K562 (cell line): ENCODE data around the gene SLC43A1. TPM values are rescaled to one million over a fixed set of nuclear protein-coding genes. Genes with fewer than 3 reads are reported as not detected.

Experiments used
- ATAC-seq: fragments of 200-7000 bp; cut with Tn5 transposase; 3 replicates; pipeline ENCODE4 v1.9.1; 2020; ENCODE audit warnings: moderate library complexity
- BruUV-seq: library from RNA; stranded (reverse); fragments of 400-500 nt; replicated peaks from 2 replicates; lab custom pipeline; 2021; lab: Mats Ljungman, UMichigan
- CTCF ChIA-PET: fragments of 300-600 bp; formaldehyde crosslinking; extraction: SDS; loops from one replicate; lab custom pipeline; 2021; ENCODE audit warnings: low intra/inter-chr PET ratio; lab: Yijun Ruan, JAX
- POLR2A ChIA-PET: fragments of 300-600, 350-650 bp; sonication (Branson Sonifier 250); formaldehyde crosslinking; extraction: SDS; loops from one replicate; lab custom pipeline; 2021; ENCODE audit warnings: antibody characterized with exemption, inconsistent platforms; lab: Yijun Ruan, JAX
- DNase-seq, 4 experiments: peaks; one replicate each; pipeline versions ENCODE4 v3.0.0 to v3.0.0-alpha.2; 2011 to 2018; ENCODE audit warnings: low spot score in 3 of 4, mixed read lengths in 3 of 4; ENCODE audit errors: extremely low read depth in 1 of 4
- FAIRE-seq: peaks from 2 replicates; lab custom pipeline; 2011; peaks lifted over from hg19 to GRCh38; lab: Jason Lieb, UNC
- H2AFZ ChIP-seq: 2 replicates; pipeline ENCODE4 v1.6.0; 2011; ENCODE audit warnings: low read depth, low read length, control low read depth, inconsistent platforms
- H3K27ac ChIP-seq: fragments of 200-600 bp; 3 replicates; pipeline ENCODE4 v1.8.0; 2011; ENCODE audit warnings: low read depth, mild to moderate bottlenecking, control low read depth, inconsistent platforms, low read length, moderate library complexity, mixed read lengths; ENCODE audit errors: extremely low read depth
- H3K27me3 ChIP-seq, 2 experiments: fragments of 300-600 bp in 1 of 2; 2 replicates in 1 of 2; 3 replicates in 1 of 2; pipeline versions ENCODE4 v1.6.0 to v1.8.0; 2011; ENCODE audit warnings: inconsistent platforms in 2 of 2, low read length in 2 of 2, mild to moderate bottlenecking in 1 of 2, mixed read lengths in 1 of 2, moderate library complexity in 1 of 2; ENCODE audit not compliant: control insufficient read depth in 2 of 2, insufficient read depth in 2 of 2
- H3K36me3 ChIP-seq: fragments of 300-600 bp; 3 replicates; pipeline ENCODE4 v1.8.0; 2011; ENCODE audit warnings: mild to moderate bottlenecking, low read length, inconsistent platforms; ENCODE audit not compliant: control insufficient read depth, insufficient read depth
- H3K4me1 ChIP-seq, 2 experiments: fragments of 200-600 bp in 1 of 2; replicated peaks in 1 of 2; 2 replicates in 1 of 2; 3 replicates in 1 of 2; pipeline versions ENCODE4 v1.5.1 to v1.8.0; 2011; ENCODE audit warnings: inconsistent platforms in 2 of 2, low read length in 2 of 2, mild to moderate bottlenecking in 1 of 2, mixed read lengths in 1 of 2, moderate library complexity in 1 of 2; ENCODE audit not compliant: control insufficient read depth in 2 of 2, insufficient read depth in 2 of 2
- H3K4me2 ChIP-seq: 2 replicates; pipeline ENCODE4 v1.6.1; 2011; ENCODE audit warnings: low read length, control low read depth, inconsistent platforms, mixed read lengths; ENCODE audit not compliant: insufficient read depth
- H3K4me3 ChIP-seq: fragments of 200-600 bp; sonication (generic), shearing (Covaris generic); 2 replicates; pipeline ENCODE4 v1.5.1; 2016; ENCODE audit warnings: control low read depth, inconsistent platforms
- H3K79me2 ChIP-seq: fragments of 200-600 bp; 3 replicates; pipeline ENCODE4 v1.8.0; 2011; ENCODE audit warnings: low read length, inconsistent platforms; ENCODE audit not compliant: control insufficient read depth, insufficient read depth
- H3K9ac ChIP-seq, 2 experiments: 2 replicates each; pipeline versions ENCODE4 v1.6.0 to v1.6.1; 2011; ENCODE audit warnings: low read depth in 2 of 2, low read length in 2 of 2, control low read depth in 1 of 2, inconsistent platforms in 1 of 2, mild to moderate bottlenecking in 1 of 2, mixed read lengths in 1 of 2; ENCODE audit not compliant: insufficient read depth in 1 of 2
- H3K9me1 ChIP-seq: one replicate; pipeline ENCODE4 v1.6.0; 2011; ENCODE audit warnings: inconsistent platforms, mild to moderate bottlenecking, low read length, moderate library complexity; ENCODE audit not compliant: control insufficient read depth, insufficient read depth
- H3K9me3 ChIP-seq: replicated peaks from 2 replicates; pipeline ENCODE4 v1.5.1; 2011; ENCODE audit warnings: low read depth, low read length, inconsistent platforms; ENCODE audit not compliant: control insufficient read depth, insufficient read depth
- H4K20me1 ChIP-seq: replicated peaks from 2 replicates; pipeline ENCODE4 v1.6.1; 2011; ENCODE audit warnings: low read length, inconsistent platforms, mixed read lengths; ENCODE audit not compliant: control insufficient read depth, insufficient read depth
- ARNT ChIP-seq, 2 experiments: fragments of 450-650 bp; IDR thresholded peaks; 2 replicates each; pipeline ENCODE4 v1.6.1; 2016; ENCODE audit warnings: mild to moderate bottlenecking in 1 of 2
- MAFG ChIP-seq: fragments of 450-650 bp; conservative IDR thresholded peaks from 2 replicates; pipeline ENCODE4 v1.6.1; 2016; ENCODE audit warnings: missing genetic modification characterization, missing compliant biosample characterization
- MCM3 ChIP-seq: fragments of 450-650 bp; IDR thresholded peaks from 2 replicates; pipeline ENCODE4 v1.6.1; 2016
- MYBL2 ChIP-seq, 2 experiments: fragments of 450-650 bp in 1 of 2; sonication (generic) in 1 of 2; formaldehyde crosslinking in 1 of 2; IDR thresholded peaks; 2 replicates each; pipeline versions ENCODE4 v1.6.1 to v1.8.1; 2017 to 2022; ENCODE audit warnings: borderline replicate concordance in 1 of 2, inconsistent platforms in 1 of 2, low read depth in 1 of 2, mild to moderate bottlenecking in 1 of 2, missing genetic modification reagents in 1 of 2, moderate library complexity in 1 of 2
- RBM25 ChIP-seq: fragments of 200-400 bp; formaldehyde crosslinking; IDR thresholded peaks from 2 replicates; pipeline ENCODE4 v1.6.1; 2018; ENCODE audit warnings: low read length, low read depth, moderate library complexity; ENCODE audit not compliant: severe bottlenecking
- TBP ChIP-seq: optimal IDR thresholded peaks from 2 replicates; pipeline ENCODE3; 2011; ENCODE audit warnings: low read depth, low read length, improper control_type of control experiment
- U2AF1 ChIP-seq: fragments of 200-400 bp; formaldehyde crosslinking; optimal IDR thresholded peaks from 2 replicates; pipeline ENCODE3; 2017; ENCODE audit warnings: mild to moderate bottlenecking, low read depth, low read length, moderate library complexity
- ZNF12 ChIP-seq: sonication (generic); formaldehyde crosslinking; IDR thresholded peaks from 2 replicates; pipeline ENCODE4 v1.4.0; 2020; ENCODE audit warnings: mild to moderate bottlenecking, missing genetic modification reagents
- ZNF766 ChIP-seq: fragments of 200-800 bp; sonication (Bioruptor generic); conservative IDR thresholded peaks from 2 replicates; pipeline ENCODE4 v1.6.1; 2016; ENCODE audit warnings: missing genetic modification characterization, missing compliant biosample characterization
- WGBS: fragments of 100-300 bp; shearing (Covaris generic); methylation state at CpG from one replicate; pipeline ENCODE4 v1.1.6; 2016; ENCODE audit warnings: low coverage, mixed read lengths; ENCODE audit not compliant: insufficient coverage; ENCODE audit errors: missing lambda C conversion rate; 5-methylcytosine and 5-hydroxymethylcytosine counted together
- in situ Hi-C: fragments of 300-500 bp; cut with MboI; formaldehyde crosslinking; loops from 4 replicates; pipeline ENCODE4 v1.15.0; 2018; ENCODE audit warnings: inconsistent platforms, mixed read lengths
- intact Hi-C: fragments of 100-400 bp; cut with micrococcal nuclease; formaldehyde crosslinking; loops from 2 replicates; pipeline ENCODE4 v1.14.2; 2022
- polyA plus RNA-seq, 8 experiments: library from polyadenylated mRNA; depleted of rRNA in 4 of 8; stranded (reverse) in 5 of 8; unstranded in 3 of 8; fragments of >200 nt; fragmentation: Nextera tagmentation in 2 of 8; fragmentation: Illumina TruSeq in 1 of 8; extraction: Ambion mirVana in 2 of 8; extraction: Trizol in 1 of 8; gene quantifications; 2 replicates each; pipeline versions ENCODE4 v1.2.1 to v1.2.3, GENCODE V29; 2011 to 2014; ENCODE audit warnings: inconsistent platforms in 1 of 8, missing spikeins in 1 of 8
- total RNA-seq, 7 experiments: library from RNA; depleted of rRNA in 6 of 7; stranded (reverse); fragments of >200 nt in 6 of 7; fragmentation: Illumina TruSeq in 2 of 7; extraction: Trizol in 2 of 7; gene quantifications; 2 replicates each; pipeline versions ENCODE4 v1.2.1 to v1.2.3, GENCODE V29; 2011 to 2021; ENCODE audit warnings: low replicate concordance in 1 of 7

The SLC43A1 gene
- total and polyA plus RNA-seq, 9 of the 15 experiments (the other 6 are each of a cell fraction or from before 2014, with no cell fraction given), result 2.6 to 41.8 (median 24.6) TPM

- Histone ChIP-seq H4K20me1 (no peaks in the 10 kb centered on the region), H3K36me3 (no peaks in the 10 kb centered on the region), H2AFZ (no peak overlapping the region), H3K9me1 (no peaks in the 10 kb centered on the region), H3K9ac (no peak overlapping the region), H3K27me3 (no peaks in the 10 kb centered on the region), H3K4me3 (no peak overlapping the region), H3K4me1 (peaks cover 10 to 14% of the 10 kb centered on the region in 2 experiments; a peak in 4 of 5 replicates), H3K79me2 (no peaks in the 10 kb centered on the region), H3K27ac (no peak overlapping the region), H3K9me3 (no peaks in the 10 kb centered on the region), H3K4me2 (no peak overlapping the region)
- intact Hi-C loops, result no loop called here
- in situ Hi-C loops, result no loop called here
- WGBS, result 56% methylated on average over 8 of the region's 8 CpGs
- no peak for TF ChIP-seq ZNF12 (CRISPR knock-in tag)
- no peak for TF ChIP-seq TBP
- TF ChIP-seq MAFG, result no peak
- TF ChIP-seq ARNT (IDR thresholded peaks at IDR 0.05), result no peak
- TF ChIP-seq U2AF1, result no peak
- no TSS peak for BruUV-seq
- FAIRE-seq, result no peak
- no peak for DNase-seq
- no peak for ATAC-seq
- POLR2A ChIA-PET, result no interaction called here
- CTCF ChIA-PET, result no interaction called here
Measured at GRCh38 chr11:57549983-57550382, 34.5 kb upstream of the SLC43A1 start.

GRCh38 chr11:57547854-57548377, 32.4 kb upstream of the SLC43A1 start:
- TF ChIP-seq MCM3 (no peak), RBM25 (peak; percentile 44), ZNF766 (CRISPR knock-in tag) (no peak), MYBL2 (IDR thresholded peaks at IDR 0.05; ENCODE audit: low read depth) (no peak), MYBL2 (CRISPR knock-in tag; IDR thresholded peaks at IDR 0.05; ENCODE audit: borderline replicate concordance) (no peak)
- no peaks in the 10 kb centered on the region for H3K36me3 ChIP-seq
- no peak overlapping the region for H3K4me3 ChIP-seq
- no peak overlapping the region for H2AFZ ChIP-seq
- ChIA-PET CTCF (no interaction called here), POLR2A (interaction anchor here (0.6 to 2.5 kb wide), 4 partner anchors 9 to 49 kb away, joined by 3 to 11 read pairs (median 3); partner anchors contain the start of genes SERPING1 and SMTNL1)
- H3K9me3 ChIP-seq, result no peaks in the 10 kb centered on the region
- DNase-seq, result no peak
- no peak for ATAC-seq
- intact Hi-C loops, result no loop called here
- H3K9me1 ChIP-seq, result no peaks in the 10 kb centered on the region
- no peak overlapping the region for H3K27ac ChIP-seq
- H3K79me2 ChIP-seq, result no peaks in the 10 kb centered on the region
- BruUV-seq, result no TSS peak
- peaks cover 0 to 8% of the 10 kb centered on the region in 2 experiments; a peak in 2 of 5 replicates for H3K27me3 ChIP-seq
- in situ Hi-C loops, result no loop called here
- H4K20me1 ChIP-seq, result no peaks in the 10 kb centered on the region
- WGBS, result 18% methylated on average over 6 of the region's 6 CpGs
- no peak for FAIRE-seq
- no peak overlapping the region for H3K4me2 ChIP-seq
- no peak overlapping the region for H3K9ac ChIP-seq
- peaks cover 14% of the 10 kb centered on the region in 2 experiments; a peak in 4 of 5 replicates for H3K4me1 ChIP-seq
